Large intestine (tissue), 3 donors: ENCODE results near the gene SMIM43. TPM values are rescaled to one million over a fixed set of nuclear protein-coding genes. Genes with fewer than 3 reads are reported as not detected.
"Not testable (repeated sequence)": the region's sequence is repeated elsewhere in the genome, so short reads cannot be mapped to it uniquely, and the experiment has no call there.

Experiments
- DNase-seq, 2 donors: peaks; one replicate each; pipeline versions ENCODE4 v3.0.0 to v3.0.0-alpha.2; 2013
- H3K27ac ChIP-seq: one replicate; pipeline ENCODE4 v1.5.1; 2013; ENCODE audit warnings: low read length
- H3K27me3 ChIP-seq: 2 replicates; pipeline ENCODE4 v1.6.1; 2013; ENCODE audit warnings: low read length; ENCODE audit not compliant: control insufficient read depth, insufficient read depth
- H3K36me3 ChIP-seq: 2 replicates; pipeline ENCODE4 v1.6.1; 2013; ENCODE audit warnings: low read length; ENCODE audit not compliant: control insufficient read depth, insufficient read depth
- H3K4me1 ChIP-seq: one replicate; pipeline ENCODE4 v1.6.1; 2013; ENCODE audit warnings: low read length; ENCODE audit not compliant: control insufficient read depth, insufficient read depth
- H3K4me3 ChIP-seq: one replicate; pipeline ENCODE4 v1.5.1; 2013; ENCODE audit warnings: low read length
- H3K9me3 ChIP-seq: one replicate; pipeline ENCODE4 v1.6.1; 2013; ENCODE audit warnings: mild to moderate bottlenecking, low read depth, low read length, moderate library complexity; ENCODE audit not compliant: control insufficient read depth
- WGBS: methylation state at CpG from one replicate; pipeline ENCODE4 v1.1.5; 2013; ENCODE audit warnings: low lambda C conversion rate; ENCODE audit not compliant: insufficient coverage; 5-methylcytosine and 5-hydroxymethylcytosine counted together
- polyA plus RNA-seq: library from polyadenylated mRNA; unstranded; fragments of 120-200 nt; gene quantifications from one replicate; pipeline ENCODE4 v1.2.1, GENCODE V29; 2013

The SMIM43 gene
- polyA plus RNA-seq, 1 donor = 0.48 TPM

DNA sequence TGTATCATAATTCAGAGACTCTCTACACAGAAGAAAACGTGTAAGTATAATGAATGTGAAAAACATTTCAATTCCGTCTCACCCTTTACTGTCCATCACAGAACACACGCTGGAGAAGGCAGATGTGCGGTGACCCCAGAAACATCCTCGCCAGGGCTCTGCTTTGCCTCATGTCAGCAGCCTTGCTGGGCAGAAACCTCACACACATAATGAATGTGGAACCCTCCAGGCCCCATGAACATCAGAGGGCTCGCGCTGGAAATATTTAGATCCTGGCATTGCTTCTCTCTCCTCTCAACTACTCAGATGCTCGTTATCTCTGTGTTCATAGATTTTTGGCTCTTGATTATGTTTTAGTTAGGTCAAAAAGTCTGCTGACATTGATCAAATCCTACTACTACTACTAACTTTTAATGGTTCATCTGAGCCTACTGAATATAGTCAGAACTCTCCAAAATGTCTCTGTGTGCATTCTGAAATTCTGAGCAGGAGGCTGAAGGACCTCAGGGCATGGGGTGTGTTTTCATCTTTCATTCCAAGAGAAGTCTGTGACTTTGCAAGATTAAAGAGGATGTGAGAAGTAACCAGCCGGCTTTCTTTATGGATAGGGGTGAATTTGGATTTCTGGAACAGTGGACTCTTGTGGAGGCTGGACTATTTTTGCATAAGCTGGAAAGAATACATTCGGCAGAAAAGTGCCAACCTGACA, 27.0 kb downstream of the SMIM43 start:
- H3K4me1 ChIP-seq = no peaks in the 10 kb centered on the region
- H3K4me3 ChIP-seq = no peak overlapping the region
- no peak overlapping the region for H3K27ac ChIP-seq
- no peaks in the 10 kb centered on the region for H3K36me3 ChIP-seq
- no peak for DNase-seq
- 73% methylated on average over 3 of the region's 10 CpGs for WGBS
- no peaks in the 10 kb centered on the region for H3K9me3 ChIP-seq
- H3K27me3 ChIP-seq = peaks cover 2% of the 10 kb centered on the region

GRCh38 chr4:121736735-121737351, 28.1 kb downstream of the SMIM43 start:
- H3K4me3 ChIP-seq = no peak overlapping the region
- no peaks in the 10 kb centered on the region for H3K9me3 ChIP-seq
- H3K27ac ChIP-seq = no peak overlapping the region
- H3K27me3 ChIP-seq = no peaks in the 10 kb centered on the region
- H3K4me1 ChIP-seq = no peaks in the 10 kb centered on the region
- DNase-seq = peak; percentile 22 to 25
- 60% methylated on average over 1 of the region's 5 CpGs for WGBS
- H3K36me3 ChIP-seq = no peaks in the 10 kb centered on the region

- no peaks in the 10 kb centered on the region for H3K36me3 ChIP-seq
- H3K4me3 ChIP-seq = no peak overlapping the region
- DNase-seq = no peak
- no peaks in the 10 kb centered on the region for H3K9me3 ChIP-seq
- WGBS = 100% methylated on average over 1 of the region's 1 CpG
- H3K4me1 ChIP-seq = no peaks in the 10 kb centered on the region
- H3K27ac ChIP-seq = no peak overlapping the region
- H3K27me3 ChIP-seq = no peaks in the 10 kb centered on the region
Observed at GRCh38 chr4:121734571-121734970, 30.4 kb downstream of the SMIM43 start.

GRCh38 chr4:121733942-121734341, 31.0 kb downstream of the SMIM43 start:
- no peaks in the 10 kb centered on the region for H3K4me1 ChIP-seq
- H3K27me3 ChIP-seq = no peaks in the 10 kb centered on the region
- DNase-seq = no peak
- H3K36me3 ChIP-seq = no peaks in the 10 kb centered on the region
- no peak overlapping the region for H3K4me3 ChIP-seq
- WGBS = no CpG with 5 or more reads among the region's 1 CpG
- H3K27ac ChIP-seq = no peak overlapping the region
- no peaks in the 10 kb centered on the region for H3K9me3 ChIP-seq

DNA sequence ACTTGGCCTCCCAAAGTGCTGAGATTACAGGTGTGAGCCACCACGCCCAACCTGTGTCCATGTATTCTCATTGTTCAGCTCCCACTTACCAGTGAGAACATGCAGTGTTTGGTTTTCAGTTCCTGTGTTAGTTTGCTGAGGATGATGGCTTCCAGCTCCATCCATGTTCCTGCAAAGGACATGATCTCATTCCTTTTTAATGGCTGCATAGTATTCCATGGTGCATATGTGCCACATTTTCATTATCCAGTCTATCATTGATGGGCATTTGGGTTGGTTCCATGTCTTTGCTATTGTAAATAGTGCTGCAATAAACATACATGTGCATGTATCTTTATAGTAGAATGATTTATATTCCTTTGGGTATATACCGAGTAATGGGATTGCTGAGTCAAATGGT, 35.2 kb downstream of the SMIM43 start:
- not testable (repeated sequence) for H3K27ac ChIP-seq, DNase-seq, H3K4me1 ChIP-seq, H3K27me3 ChIP-seq, H3K4me3 ChIP-seq, H3K9me3 ChIP-seq, H3K36me3 ChIP-seq
- no CpG with 5 or more reads among the region's 2 CpGs for WGBS

DNA sequence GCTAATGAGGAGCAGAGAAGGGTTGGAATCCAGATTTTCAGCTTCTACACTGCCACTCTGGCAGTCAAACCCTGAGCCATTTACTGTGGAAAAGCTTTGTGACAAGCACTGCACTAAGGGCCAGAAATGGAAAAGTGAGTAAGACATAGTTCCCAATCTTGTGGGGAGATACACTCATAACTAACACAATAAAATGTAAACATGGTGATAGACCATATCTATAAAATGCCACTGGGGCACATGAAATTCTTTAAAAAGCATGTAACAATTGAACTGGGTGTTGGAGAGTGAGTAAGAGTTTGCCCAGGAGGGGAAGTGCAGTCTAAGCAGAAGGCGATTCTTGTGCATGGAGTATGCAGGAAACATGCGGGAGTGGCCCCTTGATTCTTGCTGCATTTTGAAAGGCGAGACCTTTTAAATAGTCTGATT, 36.2 kb downstream of the SMIM43 start:
- 50% methylated on average over 1 of the region's 3 CpGs for WGBS
- Histone ChIP-seq H3K9me3 (no peaks in the 10 kb centered on the region), H3K4me1 (peaks cover 4% of the 10 kb centered on the region), H3K36me3 (no peaks in the 10 kb centered on the region), H3K27ac (no peak overlapping the region), H3K27me3 (no peaks in the 10 kb centered on the region), H3K4me3 (no peak overlapping the region)
- DNase-seq = no peak

GRCh38 chr4:121728066-121728465, 36.9 kb downstream of the SMIM43 start:
- Histone ChIP-seq H3K36me3 (no peaks in the 10 kb centered on the region), H3K27ac (no peak overlapping the region)
- no peak for DNase-seq

GRCh38 chr4:121726642-121727268, 38.2 kb downstream of the SMIM43 start:
- no peaks in the 10 kb centered on the region for H3K36me3 ChIP-seq
- H3K4me1 ChIP-seq = peaks cover 4% of the 10 kb centered on the region
- no peak overlapping the region for H3K4me3 ChIP-seq
- no peak overlapping the region for H3K27ac ChIP-seq
- 100% methylated on average over 1 of the region's 3 CpGs for WGBS
- no peaks in the 10 kb centered on the region for H3K27me3 ChIP-seq
- peak; percentile 52 to 69 for DNase-seq
- no peaks in the 10 kb centered on the region for H3K9me3 ChIP-seq

More at GRCh38 chr4:121728066-121728465, 36.9 kb downstream of the SMIM43 start:
- H3K4me1 ChIP-seq = peaks cover 4% of the 10 kb centered on the region
- H3K27me3 ChIP-seq = no peaks in the 10 kb centered on the region
- WGBS = no CpG with 5 or more reads among the region's 4 CpGs
- no peak overlapping the region for H3K4me3 ChIP-seq
- no peaks in the 10 kb centered on the region for H3K9me3 ChIP-seq

DNA sequence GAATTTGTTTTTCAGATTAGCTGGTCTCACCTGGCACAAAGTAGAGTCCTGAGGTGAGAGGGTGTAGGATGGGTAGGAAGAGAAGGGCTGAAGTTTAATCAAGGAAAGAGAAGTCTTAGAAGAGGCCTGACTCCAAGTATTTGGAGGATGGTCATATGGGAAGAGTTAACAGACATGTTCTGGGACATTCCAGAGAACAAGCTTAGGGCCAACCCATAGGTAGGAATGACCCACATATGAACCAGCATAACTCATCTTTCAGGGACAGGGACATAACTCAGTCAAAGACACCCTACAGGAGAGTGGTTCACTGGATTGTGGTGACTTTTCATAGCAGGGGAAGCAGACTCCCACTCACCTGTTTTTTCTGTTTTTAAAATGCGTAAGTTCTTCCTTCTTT, 40.3 kb downstream of the SMIM43 start:
- Histone ChIP-seq H3K4me1 (peaks cover 4% of the 10 kb centered on the region), H3K27ac (no peak overlapping the region), H3K36me3 (no peaks in the 10 kb centered on the region), H3K9me3 (no peaks in the 10 kb centered on the region), H3K27me3 (no peaks in the 10 kb centered on the region), H3K4me3 (no peak overlapping the region)
- 88% methylated on average over 1 of the region's 1 CpG for WGBS
- no peak for DNase-seq

- Histone ChIP-seq H3K4me3 (no peak overlapping the region), H3K9me3 (no peaks in the 10 kb centered on the region), H3K4me1 (no peaks in the 10 kb centered on the region), H3K27me3 (no peaks in the 10 kb centered on the region), H3K36me3 (no peaks in the 10 kb centered on the region), H3K27ac (no peak overlapping the region)
- DNase-seq = no peak
- no CpG with 5 or more reads among the region's 1 CpG for WGBS
Observed at GRCh38 chr4:121721700-121722099, 43.3 kb downstream of the SMIM43 start.
